ENCODE measurements around the gene CXCL8. TPM values are rescaled to one million over a fixed set of nuclear protein-coding genes. Genes with fewer than 3 reads are reported as not detected.

CXCL8 gene
- total and polyA plus RNA-seq, 2 of the 8 experiments (the other 6 are each of a cell fraction or from before 2014, with no cell fraction given), result not detected

DNA sequence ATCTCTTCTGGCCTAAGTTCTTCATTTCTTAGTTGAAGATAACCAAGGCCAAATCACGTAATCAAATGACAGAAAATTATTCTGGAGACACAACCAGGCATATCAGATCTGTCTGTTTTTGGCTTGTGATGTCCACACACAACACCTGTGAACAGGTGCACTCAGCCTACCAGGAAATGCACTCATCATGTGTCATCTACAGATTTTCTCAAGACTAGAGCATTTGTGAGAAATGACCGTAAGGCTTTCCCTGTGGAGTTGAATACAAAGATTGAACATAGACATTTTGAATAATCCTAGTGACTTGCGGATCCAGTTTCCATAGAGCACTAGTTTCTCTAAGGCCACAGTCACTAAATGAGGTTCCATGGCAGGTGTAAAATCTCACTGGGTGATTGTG, 26.7 kb upstream of the CXCL8 start (continued):
- TF ChIP-seq, protein P1, sequence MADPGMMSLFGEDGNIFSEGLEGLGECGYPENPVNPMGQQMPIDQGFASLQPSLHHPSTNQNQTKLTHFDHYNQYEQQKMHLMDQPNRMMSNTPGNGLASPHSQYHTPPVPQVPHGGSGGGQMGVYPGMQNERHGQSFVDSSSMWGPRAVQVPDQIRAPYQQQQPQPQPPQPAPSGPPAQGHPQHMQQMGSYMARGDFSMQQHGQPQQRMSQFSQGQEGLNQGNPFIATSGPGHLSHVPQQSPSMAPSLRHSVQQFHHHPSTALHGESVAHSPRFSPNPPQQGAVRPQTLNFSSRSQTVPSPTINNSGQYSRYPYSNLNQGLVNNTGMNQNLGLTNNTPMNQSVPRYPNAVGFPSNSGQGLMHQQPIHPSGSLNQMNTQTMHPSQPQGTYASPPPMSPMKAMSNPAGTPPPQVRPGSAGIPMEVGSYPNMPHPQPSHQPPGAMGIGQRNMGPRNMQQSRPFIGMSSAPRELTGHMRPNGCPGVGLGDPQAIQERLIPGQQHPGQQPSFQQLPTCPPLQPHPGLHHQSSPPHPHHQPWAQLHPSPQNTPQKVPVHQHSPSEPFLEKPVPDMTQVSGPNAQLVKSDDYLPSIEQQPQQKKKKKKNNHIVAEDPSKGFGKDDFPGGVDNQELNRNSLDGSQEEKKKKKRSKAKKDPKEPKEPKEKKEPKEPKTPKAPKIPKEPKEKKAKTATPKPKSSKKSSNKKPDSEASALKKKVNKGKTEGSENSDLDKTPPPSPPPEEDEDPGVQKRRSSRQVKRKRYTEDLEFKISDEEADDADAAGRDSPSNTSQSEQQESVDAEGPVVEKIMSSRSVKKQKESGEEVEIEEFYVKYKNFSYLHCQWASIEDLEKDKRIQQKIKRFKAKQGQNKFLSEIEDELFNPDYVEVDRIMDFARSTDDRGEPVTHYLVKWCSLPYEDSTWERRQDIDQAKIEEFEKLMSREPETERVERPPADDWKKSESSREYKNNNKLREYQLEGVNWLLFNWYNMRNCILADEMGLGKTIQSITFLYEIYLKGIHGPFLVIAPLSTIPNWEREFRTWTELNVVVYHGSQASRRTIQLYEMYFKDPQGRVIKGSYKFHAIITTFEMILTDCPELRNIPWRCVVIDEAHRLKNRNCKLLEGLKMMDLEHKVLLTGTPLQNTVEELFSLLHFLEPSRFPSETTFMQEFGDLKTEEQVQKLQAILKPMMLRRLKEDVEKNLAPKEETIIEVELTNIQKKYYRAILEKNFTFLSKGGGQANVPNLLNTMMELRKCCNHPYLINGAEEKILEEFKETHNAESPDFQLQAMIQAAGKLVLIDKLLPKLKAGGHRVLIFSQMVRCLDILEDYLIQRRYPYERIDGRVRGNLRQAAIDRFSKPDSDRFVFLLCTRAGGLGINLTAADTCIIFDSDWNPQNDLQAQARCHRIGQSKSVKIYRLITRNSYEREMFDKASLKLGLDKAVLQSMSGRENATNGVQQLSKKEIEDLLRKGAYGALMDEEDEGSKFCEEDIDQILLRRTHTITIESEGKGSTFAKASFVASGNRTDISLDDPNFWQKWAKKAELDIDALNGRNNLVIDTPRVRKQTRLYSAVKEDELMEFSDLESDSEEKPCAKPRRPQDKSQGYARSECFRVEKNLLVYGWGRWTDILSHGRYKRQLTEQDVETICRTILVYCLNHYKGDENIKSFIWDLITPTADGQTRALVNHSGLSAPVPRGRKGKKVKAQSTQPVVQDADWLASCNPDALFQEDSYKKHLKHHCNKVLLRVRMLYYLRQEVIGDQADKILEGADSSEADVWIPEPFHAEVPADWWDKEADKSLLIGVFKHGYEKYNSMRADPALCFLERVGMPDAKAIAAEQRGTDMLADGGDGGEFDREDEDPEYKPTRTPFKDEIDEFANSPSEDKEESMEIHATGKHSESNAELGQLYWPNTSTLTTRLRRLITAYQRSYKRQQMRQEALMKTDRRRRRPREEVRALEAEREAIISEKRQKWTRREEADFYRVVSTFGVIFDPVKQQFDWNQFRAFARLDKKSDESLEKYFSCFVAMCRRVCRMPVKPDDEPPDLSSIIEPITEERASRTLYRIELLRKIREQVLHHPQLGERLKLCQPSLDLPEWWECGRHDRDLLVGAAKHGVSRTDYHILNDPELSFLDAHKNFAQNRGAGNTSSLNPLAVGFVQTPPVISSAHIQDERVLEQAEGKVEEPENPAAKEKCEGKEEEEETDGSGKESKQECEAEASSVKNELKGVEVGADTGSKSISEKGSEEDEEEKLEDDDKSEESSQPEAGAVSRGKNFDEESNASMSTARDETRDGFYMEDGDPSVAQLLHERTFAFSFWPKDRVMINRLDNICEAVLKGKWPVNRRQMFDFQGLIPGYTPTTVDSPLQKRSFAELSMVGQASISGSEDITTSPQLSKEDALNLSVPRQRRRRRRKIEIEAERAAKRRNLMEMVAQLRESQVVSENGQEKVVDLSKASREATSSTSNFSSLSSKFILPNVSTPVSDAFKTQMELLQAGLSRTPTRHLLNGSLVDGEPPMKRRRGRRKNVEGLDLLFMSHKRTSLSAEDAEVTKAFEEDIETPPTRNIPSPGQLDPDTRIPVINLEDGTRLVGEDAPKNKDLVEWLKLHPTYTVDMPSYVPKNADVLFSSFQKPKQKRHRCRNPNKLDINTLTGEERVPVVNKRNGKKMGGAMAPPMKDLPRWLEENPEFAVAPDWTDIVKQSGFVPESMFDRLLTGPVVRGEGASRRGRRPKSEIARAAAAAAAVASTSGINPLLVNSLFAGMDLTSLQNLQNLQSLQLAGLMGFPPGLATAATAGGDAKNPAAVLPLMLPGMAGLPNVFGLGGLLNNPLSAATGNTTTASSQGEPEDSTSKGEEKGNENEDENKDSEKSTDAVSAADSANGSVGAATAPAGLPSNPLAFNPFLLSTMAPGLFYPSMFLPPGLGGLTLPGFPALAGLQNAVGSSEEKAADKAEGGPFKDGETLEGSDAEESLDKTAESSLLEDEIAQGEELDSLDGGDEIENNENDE (IDR thresholded peaks at IDR 0.05; ENCODE audit: insufficient replicate concordance, low read length), result no peak
- no peak for TF ChIP-seq SIN3A (conservative IDR thresholded peaks at IDR 0.05 in 1 of 2, IDR thresholded peaks at IDR 0.05 in 1 of 2; ENCODE audit: low read depth in 1 of 2, low read length in 2 of 2)
- TF ChIP-seq POLR2A (IDR thresholded peaks at IDR 0.05; ENCODE audit: control extremely low read depth in 1 of 2, low read depth in 2 of 2, low read length in 2 of 2), result no peak
- TF ChIP-seq ZNF274 (IDR thresholded peaks at IDR 0.05; ENCODE audit: borderline replicate concordance, extremely low read depth, low read length), result no peak
- no peak for TF ChIP-seq CREB1 (IDR thresholded peaks at IDR 0.05)
- TF ChIP-seq, protein P2, sequence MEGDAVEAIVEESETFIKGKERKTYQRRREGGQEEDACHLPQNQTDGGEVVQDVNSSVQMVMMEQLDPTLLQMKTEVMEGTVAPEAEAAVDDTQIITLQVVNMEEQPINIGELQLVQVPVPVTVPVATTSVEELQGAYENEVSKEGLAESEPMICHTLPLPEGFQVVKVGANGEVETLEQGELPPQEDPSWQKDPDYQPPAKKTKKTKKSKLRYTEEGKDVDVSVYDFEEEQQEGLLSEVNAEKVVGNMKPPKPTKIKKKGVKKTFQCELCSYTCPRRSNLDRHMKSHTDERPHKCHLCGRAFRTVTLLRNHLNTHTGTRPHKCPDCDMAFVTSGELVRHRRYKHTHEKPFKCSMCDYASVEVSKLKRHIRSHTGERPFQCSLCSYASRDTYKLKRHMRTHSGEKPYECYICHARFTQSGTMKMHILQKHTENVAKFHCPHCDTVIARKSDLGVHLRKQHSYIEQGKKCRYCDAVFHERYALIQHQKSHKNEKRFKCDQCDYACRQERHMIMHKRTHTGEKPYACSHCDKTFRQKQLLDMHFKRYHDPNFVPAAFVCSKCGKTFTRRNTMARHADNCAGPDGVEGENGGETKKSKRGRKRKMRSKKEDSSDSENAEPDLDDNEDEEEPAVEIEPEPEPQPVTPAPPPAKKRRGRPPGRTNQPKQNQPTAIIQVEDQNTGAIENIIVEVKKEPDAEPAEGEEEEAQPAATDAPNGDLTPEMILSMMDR (IDR thresholded peaks at IDR 0.05; ENCODE audit: control extremely low read depth in 1 of 3, insufficient read depth in 1 of 3, low read depth in 1 of 3, low read length in 3 of 3), result no peak
- TF ChIP-seq, protein P3, sequence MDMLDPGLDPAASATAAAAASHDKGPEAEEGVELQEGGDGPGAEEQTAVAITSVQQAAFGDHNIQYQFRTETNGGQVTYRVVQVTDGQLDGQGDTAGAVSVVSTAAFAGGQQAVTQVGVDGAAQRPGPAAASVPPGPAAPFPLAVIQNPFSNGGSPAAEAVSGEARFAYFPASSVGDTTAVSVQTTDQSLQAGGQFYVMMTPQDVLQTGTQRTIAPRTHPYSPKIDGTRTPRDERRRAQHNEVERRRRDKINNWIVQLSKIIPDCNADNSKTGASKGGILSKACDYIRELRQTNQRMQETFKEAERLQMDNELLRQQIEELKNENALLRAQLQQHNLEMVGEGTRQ (IDR thresholded peaks at IDR 0.05; ENCODE audit: low read length), result no peak
- no peak for TF ChIP-seq EGR1 (IDR thresholded peaks at IDR 0.05; ENCODE audit: borderline replicate concordance, low read depth, low read length)

Data from H1 (cell line).